Astrocyte of the cerebellum (primary cell): ENCODE measurements around the gene NFIX.

Experiments used
- DNase-seq: peaks from one replicate; pipeline ENCODE4 v3.0.0-alpha.2; 2011; ENCODE audit warnings: low read depth
- H3K4me3 ChIP-seq: 2 replicates; pipeline ENCODE4 v1.5.1; 2011; ENCODE audit warnings: mild to moderate bottlenecking, low read depth, low read length, moderate library complexity
- CTCF ChIP-seq: IDR thresholded peaks from 2 replicates; pipeline ENCODE4 v1.5.1; 2012; ENCODE audit warnings: low read length, low read depth, moderate library complexity, mild to moderate bottlenecking; ENCODE audit errors: missing control alignments
- in situ Hi-C: cut with HindIII; loops from 2 replicates; pipeline ENCODE4 v1.10.0; 2017; ENCODE audit warnings: low sequenced_read_pairs

Gene NFIX

DNA sequence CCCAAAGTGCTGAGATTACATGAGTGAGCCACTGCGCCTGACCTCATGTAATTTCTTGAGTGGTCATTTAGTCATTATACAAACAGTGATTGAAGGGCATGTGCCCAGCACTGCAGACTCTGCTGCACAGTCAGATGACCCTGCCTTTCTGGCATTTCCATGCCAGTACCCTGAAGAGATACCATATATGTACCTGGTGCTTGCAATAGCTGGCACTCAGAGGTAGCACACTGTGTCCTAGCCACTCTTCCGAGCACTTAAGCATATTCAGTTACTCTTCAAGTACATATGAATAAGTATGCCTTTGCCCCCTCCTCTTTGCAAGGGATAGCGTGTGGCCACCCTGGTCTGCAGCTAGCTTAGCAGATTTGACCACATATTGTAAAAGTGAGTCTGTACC lies 139.4 kb downstream of the NFIX start:
- in situ Hi-C loops: no loop called here
- no peak for DNase-seq
- H3K4me3 ChIP-seq: no peak overlapping the region
- TF ChIP-seq CTCF: no peak

- H3K4me3 ChIP-seq: no peak overlapping the region
- no peak for TF ChIP-seq CTCF
- DNase-seq: no peak
- in situ Hi-C loops: no loop called here
Measured at GRCh38 chr19:13135068-13136062, 140.1 kb downstream of the NFIX start.

- H3K4me3 ChIP-seq: no peak overlapping the region
- TF ChIP-seq CTCF: no peak
- in situ Hi-C loops: no loop called here
- DNase-seq: no peak
Measured at GRCh38 chr19:13137290-13137794, 142.1 kb downstream of the NFIX start.

DNA sequence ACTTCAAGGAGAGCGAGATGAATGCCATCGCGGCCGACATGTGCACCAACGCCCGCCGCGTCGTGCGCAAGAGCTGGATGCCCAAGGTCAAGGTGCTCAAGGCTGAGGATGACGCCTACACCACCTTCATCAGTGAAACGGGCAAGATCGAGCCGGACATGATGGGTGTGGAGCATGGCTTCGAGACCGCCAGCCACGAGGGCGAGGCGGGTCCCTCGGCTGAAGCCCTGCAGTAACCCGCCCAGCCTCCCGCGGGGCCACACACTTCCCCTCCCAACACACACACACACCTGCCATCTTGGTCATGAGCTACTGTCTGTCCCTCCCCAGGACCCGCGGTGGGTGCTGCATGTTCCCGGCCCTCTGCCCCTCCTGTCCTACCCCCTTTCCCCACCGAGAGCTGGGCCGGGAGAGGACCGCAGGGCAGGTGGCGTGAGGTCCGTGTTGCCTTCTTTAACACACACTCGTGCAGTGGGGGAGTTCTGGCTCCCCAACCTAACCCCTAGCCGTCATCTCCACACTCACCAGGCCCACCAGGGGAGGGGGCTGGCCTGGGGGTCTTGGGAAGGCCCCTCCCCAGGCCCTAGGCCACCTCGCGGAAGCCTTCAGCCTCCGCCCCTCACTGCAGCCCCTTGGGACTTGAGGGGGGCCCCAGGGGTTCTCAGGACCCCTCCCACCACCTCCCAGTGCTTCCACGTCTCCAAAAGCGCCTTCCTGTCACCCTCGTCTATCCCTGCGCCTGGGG lies 143.1 kb downstream of the NFIX start:
- DNase-seq: no peak
- in situ Hi-C loops: no loop called here
- TF ChIP-seq CTCF: no peak
- no peak overlapping the region for H3K4me3 ChIP-seq

DNA sequence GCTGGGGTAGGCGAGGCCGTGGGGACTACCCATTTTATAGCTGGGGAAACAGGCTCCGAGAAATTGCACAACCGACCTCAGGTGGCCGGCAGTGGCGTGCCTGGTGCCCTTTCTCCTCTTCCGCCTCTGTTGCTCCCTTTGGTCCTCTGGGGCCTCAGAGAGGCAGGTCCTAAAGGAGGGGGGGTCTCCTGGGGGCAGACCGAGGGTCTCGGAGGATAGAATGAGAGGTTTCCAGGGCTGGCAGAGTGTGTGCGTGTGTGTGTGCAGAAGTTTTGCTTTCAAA lies 143.6 kb downstream of the NFIX start:
- DNase-seq: no peak
- in situ Hi-C loops: no loop called here
- TF ChIP-seq CTCF: no peak
- no peak overlapping the region for H3K4me3 ChIP-seq

- TF ChIP-seq CTCF: no peak
- DNase-seq: no peak
- in situ Hi-C loops: no loop called here
- H3K4me3 ChIP-seq: no peak overlapping the region
Measured at GRCh38 chr19:13139633-13140311, 144.5 kb downstream of the NFIX start.
